Mesenchymal stem cell (in vitro differentiated cells and primary cell): ENCODE data around the gene POC1B.

Experiments used
- DNase-seq: peaks from one replicate; pipeline ENCODE4 v3.0.0-alpha.2; 2013
- H2AFZ ChIP-seq: one replicate; pipeline ENCODE4 v1.6.1; 2013; ENCODE audit warnings: low read depth, mild to moderate bottlenecking, control low read depth, inconsistent platforms, low read length, moderate library complexity
- H2AK5ac ChIP-seq: 2 replicates; pipeline ENCODE4 v1.6.1; 2013; ENCODE audit warnings: low read length, moderate library complexity, mild to moderate bottlenecking, inconsistent platforms; ENCODE audit not compliant: severe bottlenecking
- H2BK120ac ChIP-seq: one replicate; pipeline ENCODE4 v1.6.1; 2013; ENCODE audit warnings: low read depth, mild to moderate bottlenecking, inconsistent platforms, low read length, moderate library complexity
- H2BK12ac ChIP-seq, 2 experiments: one replicate each; pipeline ENCODE4 v1.6.1; 2013; ENCODE audit warnings: inconsistent platforms in 2 of 2, low read length in 2 of 2, mild to moderate bottlenecking in 2 of 2, moderate library complexity in 2 of 2, control low read depth in 1 of 2
- H2BK15ac ChIP-seq: one replicate; pipeline ENCODE4 v1.6.1; 2013; ENCODE audit warnings: mild to moderate bottlenecking, low read depth, inconsistent platforms; ENCODE audit not compliant: poor library complexity, severe bottlenecking
- H2BK5ac ChIP-seq: 2 replicates; pipeline ENCODE4 v1.6.1; 2013; ENCODE audit warnings: low read depth, mild to moderate bottlenecking, low read length, control low read depth, inconsistent platforms; ENCODE audit not compliant: poor library complexity, severe bottlenecking
- H3K14ac ChIP-seq, 2 experiments: one replicate each; pipeline ENCODE4 v1.6.1; 2013; ENCODE audit warnings: inconsistent platforms in 2 of 2, low read length in 2 of 2, control low read depth in 1 of 2, mild to moderate bottlenecking in 1 of 2, moderate library complexity in 1 of 2
- H3K18ac ChIP-seq, 2 experiments: one replicate each; pipeline ENCODE4 v1.6.1; 2013; ENCODE audit warnings: inconsistent platforms in 2 of 2, low read length in 2 of 2, control low read depth in 1 of 2, low read depth in 1 of 2, mild to moderate bottlenecking in 1 of 2
- H3K23ac ChIP-seq, 2 experiments: one replicate each; pipeline ENCODE4 v1.6.1; 2013; ENCODE audit warnings: inconsistent platforms in 2 of 2, low read length in 2 of 2, mild to moderate bottlenecking in 2 of 2, moderate library complexity in 2 of 2, control low read depth in 1 of 2
- H3K27ac ChIP-seq: 2 replicates; pipeline ENCODE4 v1.5.1; 2013; ENCODE audit warnings: mild to moderate bottlenecking, moderate library complexity, low read length, control low read depth, inconsistent platforms; ENCODE audit not compliant: poor library complexity, severe bottlenecking
- H3K27me3 ChIP-seq, 2 experiments: 2 replicates each; pipeline versions ENCODE4 v1.6.1 to v1.7.0; 2013; ENCODE audit warnings: low read length in 2 of 2, mild to moderate bottlenecking in 2 of 2, moderate library complexity in 2 of 2, control low read depth in 1 of 2, inconsistent platforms in 1 of 2; ENCODE audit not compliant: control insufficient read depth in 1 of 2, insufficient read depth in 1 of 2
- H3K36me3 ChIP-seq, 2 experiments: 2 replicates each; pipeline versions ENCODE4 v1.6.1 to v1.7.0; 2013; ENCODE audit warnings: low read length in 2 of 2, control low read depth in 1 of 2, inconsistent platforms in 1 of 2, low read depth in 1 of 2, mild to moderate bottlenecking in 1 of 2; ENCODE audit not compliant: insufficient read depth in 2 of 2, control insufficient read depth in 1 of 2
- H3K4ac ChIP-seq, 2 experiments: one replicate each; pipeline ENCODE4 v1.6.1; 2013; ENCODE audit warnings: inconsistent platforms in 2 of 2, low read length in 2 of 2, mild to moderate bottlenecking in 2 of 2, moderate library complexity in 2 of 2, control low read depth in 1 of 2, low read depth in 1 of 2
- H3K4me1 ChIP-seq: 2 replicates; pipeline ENCODE4 v1.6.1; 2013; ENCODE audit warnings: low read depth, low read length, control low read depth; ENCODE audit not compliant: control insufficient read depth, insufficient read depth
- H3K4me2 ChIP-seq: 2 replicates; pipeline ENCODE4 v1.6.1; 2013; ENCODE audit warnings: low read length, mild to moderate bottlenecking, inconsistent platforms; ENCODE audit not compliant: poor library complexity, severe bottlenecking
- H3K4me3 ChIP-seq, 2 experiments: 2 replicates each; pipeline versions ENCODE4 v1.5.1 to v1.7.0; 2013; ENCODE audit warnings: low read length in 2 of 2, mild to moderate bottlenecking in 2 of 2, control low read depth in 1 of 2, low read depth in 1 of 2; ENCODE audit not compliant: insufficient read depth in 1 of 2
- H3K79me1 ChIP-seq: replicated peaks from 2 replicates; pipeline ENCODE4 v1.6.1; 2013; ENCODE audit warnings: mild to moderate bottlenecking, control low read depth, low read length, inconsistent platforms; ENCODE audit not compliant: poor library complexity, severe bottlenecking
- H3K9ac ChIP-seq: 2 replicates; pipeline ENCODE4 v1.7.0; 2013; ENCODE audit warnings: mild to moderate bottlenecking, low read length, moderate library complexity
- H3K9me3 ChIP-seq: 2 replicates; pipeline ENCODE4 v1.7.0; 2013; ENCODE audit warnings: mild to moderate bottlenecking, low read length; ENCODE audit not compliant: control insufficient read depth
- H4K8ac ChIP-seq: one replicate; pipeline ENCODE4 v1.6.1; 2013; ENCODE audit warnings: inconsistent platforms, mild to moderate bottlenecking, low read length, moderate library complexity
- H4K91ac ChIP-seq: one replicate; pipeline ENCODE4 v1.6.1; 2013; ENCODE audit warnings: mild to moderate bottlenecking, low read length, inconsistent platforms
- WGBS: methylation state at CpG from one replicate; pipeline ENCODE4 v1.1.7; 2013; ENCODE audit warnings: mixed read lengths; 5-methylcytosine and 5-hydroxymethylcytosine counted together

The POC1B gene

DNA sequence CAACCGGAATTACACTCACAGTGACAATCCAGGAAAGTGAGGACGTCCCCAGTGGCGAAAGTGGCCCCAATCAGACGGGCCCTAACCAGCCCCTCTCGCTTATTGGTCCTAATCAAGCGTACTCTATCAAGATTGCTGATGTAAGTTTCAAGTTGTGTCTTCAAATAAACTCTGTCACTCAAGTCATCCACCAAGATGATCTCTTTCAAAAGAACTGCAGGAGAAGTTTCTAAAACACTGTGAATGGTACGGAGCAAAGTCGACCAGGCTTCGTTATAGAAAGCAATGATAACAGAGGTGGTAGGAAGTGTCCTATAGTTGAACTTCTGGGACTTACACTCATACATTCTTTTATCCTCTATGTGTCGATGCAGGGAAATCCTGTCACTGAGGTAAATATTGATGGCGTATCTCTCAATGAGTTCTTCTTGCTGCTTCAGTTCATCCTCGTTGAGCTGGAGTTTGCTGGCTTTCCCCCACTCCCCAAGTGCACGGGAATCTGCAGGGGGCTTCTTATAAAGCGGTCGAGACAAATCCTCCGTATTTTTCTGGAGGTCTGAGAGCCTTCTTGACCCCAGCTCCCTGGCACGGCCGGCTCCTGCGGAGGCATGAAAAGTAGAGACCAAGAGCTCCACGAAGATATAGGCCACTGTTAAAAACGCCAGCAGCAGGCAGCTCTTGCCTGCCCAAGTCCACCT is 1.9 kb downstream of the POC1B start:
- no peaks in the 10 kb centered on the region for H3K9me3 ChIP-seq
- H3K18ac ChIP-seq = peak overlapping the region in 1 of 2 experiments; percentile 67
- peak overlapping the region in 1 of 2 experiments; percentile 95 for H3K14ac ChIP-seq
- H3K23ac ChIP-seq = no peak overlapping the region
- peak overlapping the region; percentile 94 for H3K9ac ChIP-seq
- peak overlapping the region; percentile 95 for H4K8ac ChIP-seq
- peak overlapping the region; percentile 69 for H2BK120ac ChIP-seq
- DNase-seq = no peak
- no peaks in the 10 kb centered on the region for H3K27me3 ChIP-seq
- peaks cover 5% of the 10 kb centered on the region for H3K4me1 ChIP-seq
- H2AK5ac ChIP-seq = no peak overlapping the region
- 41% methylated on average over 19 of the region's 21 CpGs for WGBS
- H2AFZ ChIP-seq = peak overlapping the region; percentile 55
- peak overlapping the region; percentile 55 for H3K27ac ChIP-seq
- H3K4me3 ChIP-seq = peak overlapping the region; percentile 93 to 96
- no peak overlapping the region for H2BK5ac ChIP-seq
- H3K4me2 ChIP-seq = peak overlapping the region; percentile 72
- H4K91ac ChIP-seq = peak overlapping the region; percentile 75
- peaks cover 10% of the 10 kb centered on the region for H3K79me1 ChIP-seq
- peak overlapping the region; percentile 46 to 60 for H3K4ac ChIP-seq
- no peak overlapping the region for H2BK12ac ChIP-seq
- H2BK15ac ChIP-seq = no peak overlapping the region
- peaks cover 3 to 13% of the 10 kb centered on the region in 2 experiments for H3K36me3 ChIP-seq

DNA sequence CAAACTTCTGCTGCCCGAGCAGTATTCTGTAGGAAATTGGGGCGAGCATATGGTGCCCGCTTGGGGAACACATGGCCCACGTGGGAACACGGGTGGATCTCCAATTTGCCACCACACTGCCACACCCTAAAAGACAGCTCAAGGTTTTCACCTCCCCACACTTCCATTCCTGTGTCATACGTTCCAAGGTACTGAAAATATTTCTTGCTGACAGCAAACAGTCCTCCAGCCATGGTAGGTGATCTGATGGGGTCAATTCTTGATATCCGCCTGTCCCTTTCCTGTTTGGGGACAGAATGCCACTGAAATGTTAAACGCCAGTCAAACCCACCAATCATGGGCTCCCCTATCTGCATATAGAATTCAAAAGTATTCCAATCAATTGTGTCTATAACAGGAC is 2.5 kb downstream of the POC1B start:
- Histone ChIP-seq H3K27ac (no peak overlapping the region), H3K14ac (no peak overlapping the region), H3K4me1 (peaks cover 5% of the 10 kb centered on the region), H4K91ac (no peak overlapping the region), H4K8ac (peak overlapping the region; percentile 4), H3K18ac (no peak overlapping the region), H3K79me1 (peaks cover 13% of the 10 kb centered on the region), H3K23ac (no peak overlapping the region), H3K36me3 (peaks cover 3 to 13% of the 10 kb centered on the region in 2 experiments), H3K4me2 (peak overlapping the region; percentile 72), H2BK5ac (no peak overlapping the region), H2AK5ac (no peak overlapping the region), H2BK12ac (no peak overlapping the region), H2AFZ (no peak overlapping the region), H2BK120ac (no peak overlapping the region), H3K9me3 (no peaks in the 10 kb centered on the region), H3K4me3 (peak overlapping the region in 1 of 2 experiments; percentile 93), H3K4ac (no peak overlapping the region), H3K27me3 (no peaks in the 10 kb centered on the region), H3K9ac (peak overlapping the region; percentile 94), H2BK15ac (no peak overlapping the region)
- 92% methylated on average over 5 of the region's 8 CpGs for WGBS
- DNase-seq = no peak

DNA sequence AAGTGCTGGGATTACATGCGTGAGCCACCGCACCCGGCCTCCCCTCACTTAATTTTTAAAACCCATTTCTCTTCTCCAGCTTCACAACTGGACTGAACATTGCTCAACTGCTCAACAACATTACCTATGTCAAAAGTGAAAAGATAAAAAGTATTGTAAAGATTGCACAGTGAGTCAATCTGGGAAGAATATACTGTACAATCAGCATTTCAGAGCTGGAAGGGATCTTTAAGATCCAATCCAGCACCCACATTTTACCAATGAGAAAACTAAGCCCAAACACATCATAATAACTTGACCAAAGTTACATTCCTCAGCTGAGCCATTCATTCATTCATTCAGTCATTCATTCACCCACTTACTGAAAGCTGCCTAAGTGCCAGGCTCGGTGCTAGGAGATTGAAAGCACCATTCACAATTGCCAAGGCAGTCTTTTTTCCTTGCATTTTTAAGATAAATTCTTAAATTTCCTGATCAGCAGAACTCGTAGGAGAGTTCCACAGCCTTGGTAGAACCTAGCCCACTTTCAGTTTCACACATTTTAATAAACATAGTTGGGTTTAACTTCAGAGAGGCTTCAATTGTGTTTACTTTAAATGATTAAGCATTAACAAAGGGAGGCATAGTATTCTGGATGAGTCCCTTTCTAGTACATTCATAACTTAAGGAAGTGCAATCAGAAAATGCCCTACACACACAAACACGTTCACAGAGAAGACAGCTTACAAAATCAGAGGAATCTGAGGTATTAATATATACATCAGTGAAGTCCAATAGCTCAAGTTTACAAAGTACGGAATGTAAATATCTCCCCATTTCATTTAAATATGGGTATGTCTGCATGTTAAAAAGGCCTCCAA is 4.3 kb downstream of the POC1B start:
- peak overlapping the region; percentile 56 for H3K9ac ChIP-seq
- H3K18ac ChIP-seq = no peak overlapping the region

DNA sequence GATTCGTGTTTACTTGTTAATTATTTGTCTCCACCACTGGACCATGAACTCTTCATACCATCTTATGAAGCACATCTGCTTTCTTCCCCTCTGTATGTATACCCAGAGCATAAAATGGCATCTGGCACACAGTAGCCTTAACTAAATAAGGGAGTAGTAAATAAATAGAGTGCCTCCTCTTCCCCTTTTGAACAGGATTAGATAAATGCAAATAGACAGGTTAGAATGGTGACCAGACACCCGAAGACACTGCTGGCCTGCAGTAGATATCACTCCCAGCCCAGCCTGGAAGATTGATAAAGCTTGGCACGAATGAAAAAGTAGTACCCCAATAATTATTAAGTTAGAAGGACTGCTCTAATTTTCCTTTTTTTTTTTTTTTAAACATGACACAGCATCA is 8.1 kb downstream of the POC1B start:
- H3K27me3 ChIP-seq = no peaks in the 10 kb centered on the region
- H3K9ac ChIP-seq = no peak overlapping the region
- H2AFZ ChIP-seq = no peak overlapping the region
- no peak overlapping the region for H3K4me3 ChIP-seq
- no peak overlapping the region for H2BK120ac ChIP-seq
- H3K27ac ChIP-seq = no peak overlapping the region
- no peak overlapping the region for H4K91ac ChIP-seq
- H2BK15ac ChIP-seq = no peak overlapping the region
- H3K23ac ChIP-seq = no peak overlapping the region
- H3K36me3 ChIP-seq = peaks cover 0 to 6% of the 10 kb centered on the region in 2 experiments
- peaks cover 2% of the 10 kb centered on the region for H3K4me1 ChIP-seq
- no peak overlapping the region for H3K18ac ChIP-seq
- 94% methylated on average over 2 of the region's 3 CpGs for WGBS
- H3K4ac ChIP-seq = no peak overlapping the region
- no peak overlapping the region for H4K8ac ChIP-seq
- no peak for DNase-seq
- no peak overlapping the region for H2BK5ac ChIP-seq
- no peak overlapping the region for H2BK12ac ChIP-seq
- peaks cover 12% of the 10 kb centered on the region for H3K79me1 ChIP-seq
- no peak overlapping the region for H3K14ac ChIP-seq
- H2AK5ac ChIP-seq = no peak overlapping the region
- no peaks in the 10 kb centered on the region for H3K9me3 ChIP-seq
- no peak overlapping the region for H3K4me2 ChIP-seq

More for the DNA sequence above, 4.3 kb downstream of the POC1B start:
- Histone ChIP-seq H3K27ac (no peak overlapping the region), H2AFZ (no peak overlapping the region), H2BK120ac (no peak overlapping the region), H3K23ac (no peak overlapping the region), H2BK12ac (no peak overlapping the region), H3K4me3 (peak overlapping the region in 1 of 2 experiments; percentile 93), H3K14ac (no peak overlapping the region), H4K8ac (no peak overlapping the region), H2BK5ac (no peak overlapping the region), H3K4me1 (peaks cover 5% of the 10 kb centered on the region), H3K4ac (no peak overlapping the region), H3K79me1 (peaks cover 16% of the 10 kb centered on the region), H2BK15ac (no peak overlapping the region), H3K27me3 (no peaks in the 10 kb centered on the region), H2AK5ac (no peak overlapping the region), H4K91ac (no peak overlapping the region), H3K9me3 (no peaks in the 10 kb centered on the region), H3K4me2 (peak overlapping the region; percentile 67), H3K36me3 (peaks cover 3 to 13% of the 10 kb centered on the region in 2 experiments)
- peak; percentile 29 for DNase-seq
- WGBS = 95% methylated on average over 4 of the region's 7 CpGs
